IMR-90 (cell line): ENCODE measurements around the gene HMGCLL1. TPM values are rescaled to one million over a fixed set of nuclear protein-coding genes. Genes with fewer than 3 reads are reported as not detected.

Experiments
- ATAC-seq: fragments of 200-7000 bp; cut with Tn5 transposase; 2 replicates; pipeline ENCODE4 v1.9.1; 2020; ENCODE audit warnings: low read depth, mild to moderate bottlenecking, moderate library complexity
- BruUV-seq: library from RNA; stranded (reverse); fragments of 400-500 nt; replicated peaks from 2 replicates; lab custom pipeline; 2021; lab: Mats Ljungman, UMichigan
- CTCF ChIA-PET: fragments of 300-600 bp; formaldehyde crosslinking; extraction: SDS; loops from one replicate; lab custom pipeline; 2021; ENCODE audit warnings: antibody characterized with exemption; lab: Yijun Ruan, JAX
- POLR2A ChIA-PET: fragments of 300-600 bp; sonication (Branson Sonifier 250); formaldehyde crosslinking; loops from one replicate; lab custom pipeline; 2022; ENCODE audit warnings: antibody characterized with exemption; ENCODE audit not compliant: unreplicated experiment; lab: Charles Lee
- DNase-seq: peaks from one replicate; pipeline ENCODE4 v3.0.0; 2013
- H2AFZ ChIP-seq: replicated peaks from 2 replicates; pipeline ENCODE3; 2013; ENCODE audit warnings: low read length, mild to moderate bottlenecking; ENCODE audit not compliant: poor library complexity
- H2AK5ac ChIP-seq: 2 replicates; pipeline ENCODE4 v1.6.1; 2013; ENCODE audit warnings: low read depth, low read length, inconsistent platforms
- H2AK9ac ChIP-seq: replicated peaks from 2 replicates; pipeline ENCODE3; 2013; ENCODE audit warnings: mild to moderate bottlenecking, low read depth, low read length, moderate library complexity; ENCODE audit not compliant: poor library complexity
- H2BK120ac ChIP-seq: 2 replicates; pipeline ENCODE4 v1.6.1; 2013; ENCODE audit warnings: low read depth, low read length, inconsistent platforms
- H2BK15ac ChIP-seq: 3 replicates; pipeline ENCODE4 v1.6.1; 2013; ENCODE audit warnings: low read depth, low read length, inconsistent platforms
- H2BK20ac ChIP-seq: 2 replicates; pipeline ENCODE4 v1.6.1; 2013; ENCODE audit warnings: low read depth, mild to moderate bottlenecking, inconsistent platforms, low read length, moderate library complexity
- H2BK5ac ChIP-seq: 2 replicates; pipeline ENCODE4 v1.6.1; 2013; ENCODE audit warnings: mild to moderate bottlenecking, low read depth, low read length, inconsistent platforms; ENCODE audit not compliant: poor library complexity, severe bottlenecking
- H3K14ac ChIP-seq: replicated peaks from 2 replicates; pipeline ENCODE4 v1.6.1; 2013; ENCODE audit warnings: low read depth, low read length, inconsistent platforms
- H3K18ac ChIP-seq: 2 replicates; pipeline ENCODE4 v1.6.1; 2013; ENCODE audit warnings: low read depth, low read length, control low read depth
- H3K23ac ChIP-seq: 2 replicates; pipeline ENCODE4 v1.6.1; 2013; ENCODE audit warnings: low read depth, low read length, inconsistent platforms
- H3K27ac ChIP-seq: 2 replicates; pipeline ENCODE4 v1.5.1; 2013; ENCODE audit warnings: mild to moderate bottlenecking, control low read depth, low read length; ENCODE audit not compliant: insufficient read depth
- H3K27me3 ChIP-seq: 2 replicates; pipeline ENCODE4 v1.6.1; 2013; ENCODE audit warnings: low read length; ENCODE audit not compliant: control insufficient read depth, insufficient read depth
- H3K36me3 ChIP-seq: 2 replicates; pipeline ENCODE4 v1.6.1; 2013; ENCODE audit warnings: low read length, mixed read lengths; ENCODE audit not compliant: control insufficient read depth, insufficient read depth
- H3K4ac ChIP-seq: 2 replicates; pipeline ENCODE4 v1.6.1; 2013; ENCODE audit warnings: low read depth, low read length, inconsistent platforms
- H3K4me1 ChIP-seq: 2 replicates; pipeline ENCODE4 v1.6.1; 2013; ENCODE audit warnings: low read length, mixed read lengths; ENCODE audit not compliant: control insufficient read depth, insufficient read depth
- H3K4me2 ChIP-seq: 2 replicates; pipeline ENCODE4 v1.6.1; 2013; ENCODE audit warnings: low read depth, mild to moderate bottlenecking, control low read depth, low read length, moderate library complexity
- H3K4me3 ChIP-seq: 2 replicates; pipeline ENCODE4 v1.5.1; 2013; ENCODE audit warnings: low read depth, mild to moderate bottlenecking, control low read depth, low read length, moderate library complexity; ENCODE audit not compliant: insufficient read depth
- H3K56ac ChIP-seq: 2 replicates; pipeline ENCODE4 v1.6.1; 2013; ENCODE audit warnings: low read length, inconsistent platforms; ENCODE audit not compliant: insufficient read depth; ENCODE audit errors: extremely low read depth
- H3K79me1 ChIP-seq, 2 experiments: 2 replicates each; pipeline ENCODE4 v1.6.1; 2013; ENCODE audit warnings: low read length in 2 of 2, inconsistent platforms in 1 of 2, low read depth in 1 of 2
- H3K9ac ChIP-seq: 2 replicates; pipeline ENCODE4 v1.6.1; 2013; ENCODE audit warnings: low read depth, low read length, control low read depth
- H3K9me1 ChIP-seq: 2 replicates; pipeline ENCODE4 v1.6.1; 2013; ENCODE audit warnings: low read length, inconsistent platforms; ENCODE audit not compliant: insufficient read depth
- H3K9me3 ChIP-seq: 2 replicates; pipeline ENCODE4 v1.6.1; 2013; ENCODE audit warnings: low read length; ENCODE audit not compliant: control insufficient read depth, insufficient read depth
- H4K20me1 ChIP-seq: 2 replicates; pipeline ENCODE4 v1.6.1; 2013; ENCODE audit warnings: low read length, inconsistent platforms; ENCODE audit not compliant: insufficient read depth
- H4K5ac ChIP-seq: 2 replicates; pipeline ENCODE4 v1.6.1; 2013; ENCODE audit warnings: mild to moderate bottlenecking, low read depth, low read length, control low read depth
- H4K8ac ChIP-seq, 2 experiments: 2 replicates each; pipeline ENCODE4 v1.6.1; 2013; ENCODE audit warnings: low read depth in 2 of 2, low read length in 2 of 2, control low read depth in 1 of 2, inconsistent platforms in 1 of 2
- H4K91ac ChIP-seq: 2 replicates; pipeline ENCODE4 v1.6.1; 2013; ENCODE audit warnings: low read depth, low read length, inconsistent platforms; ENCODE audit not compliant: insufficient read depth
- BHLHE40 ChIP-seq: fragments of 150-350 bp; IDR thresholded peaks from 2 replicates; pipeline ENCODE4 v1.6.1; 2016; ENCODE audit warnings: mild to moderate bottlenecking, low read depth, low read length
- CEBPB ChIP-seq: IDR thresholded peaks from 2 replicates; pipeline ENCODE4 v1.6.1; 2012; ENCODE audit warnings: low read depth, low read length, improper control_type of control experiment
- CHD1 ChIP-seq: IDR thresholded peaks from 2 replicates; pipeline ENCODE4 v1.6.1; 2012; ENCODE audit warnings: low read depth, low read length, improper control_type of control experiment
- MXI1 ChIP-seq: IDR thresholded peaks from 2 replicates; pipeline ENCODE4 v1.6.1; 2012; ENCODE audit warnings: low read depth, mild to moderate bottlenecking, low read length, moderate library complexity, borderline replicate concordance
- NFE2L2 ChIP-seq: fragments of 150-350 bp; IDR thresholded peaks from 2 replicates; pipeline ENCODE4 v1.6.1; 2016; ENCODE audit warnings: low read depth, mild to moderate bottlenecking, low read length
- RAD21 ChIP-seq: IDR thresholded peaks from 2 replicates; pipeline ENCODE4 v1.6.1; 2012; ENCODE audit warnings: low read length, improper control_type of control experiment
- RCOR1 ChIP-seq: IDR thresholded peaks from 2 replicates; pipeline ENCODE4 v1.6.1; 2012; ENCODE audit warnings: mild to moderate bottlenecking, low read length, improper control_type of control experiment; ENCODE audit not compliant: insufficient replicate concordance
- RFX5 ChIP-seq: IDR thresholded peaks from 2 replicates; pipeline ENCODE4 v1.8.0; 2012; ENCODE audit warnings: low read depth, mild to moderate bottlenecking, low read length, moderate library complexity
- SMC3 ChIP-seq: fragments of 150-350 bp; IDR thresholded peaks from 2 replicates; pipeline ENCODE4 v1.6.1; 2016; ENCODE audit warnings: low read depth, mild to moderate bottlenecking, antibody characterized with exemption, low read length, moderate library complexity
- WGBS, 2 experiments: methylation state at CpG; one replicate each; pipeline versions ENCODE4 v1.1.5 to v1.1.7; 2013; ENCODE audit warnings: missing lambda C conversion rate in 2 of 2; ENCODE audit not compliant: insufficient read length in 1 of 2; ENCODE audit errors: extremely low coverage in 2 of 2; 5-methylcytosine and 5-hydroxymethylcytosine counted together
- dilution Hi-C: fragments of 300-500 bp; cut with HindIII; formaldehyde crosslinking; loops from one replicate; pipeline ENCODE4 v1.14.3; 2018; ENCODE audit warnings: low sequenced_read_pairs; ENCODE audit not compliant: unreplicated experiment
- in situ Hi-C: fragments of 300-500 bp; cut with MboI; formaldehyde crosslinking; loops from 3 replicates; pipeline ENCODE4 v1.14.3; 2019; ENCODE audit warnings: low sequenced_read_pairs, inconsistent platforms, mixed read lengths
- intact Hi-C: fragments of 100-400 bp; cut with micrococcal nuclease; formaldehyde crosslinking; loops from 2 replicates; pipeline ENCODE4 v1.10.0; 2022
- polyA plus RNA-seq, 3 experiments: library from polyadenylated mRNA; depleted of rRNA; stranded (reverse); fragments of >200 nt; gene quantifications; 2 replicates each; pipeline ENCODE4 v1.2.3, GENCODE V29; 2012; ENCODE audit warnings: low replicate concordance in 1 of 3
- total RNA-seq: library from RNA; depleted of rRNA; stranded (reverse); fragments of >200 nt; gene quantifications from 2 replicates; pipeline ENCODE4 v1.2.3, GENCODE V29; 2012
- TF ChIP-seq, protein P1 (sequence below): conservative IDR thresholded peaks from 2 replicates; pipeline ENCODE4 v1.5.1; 2012; ENCODE audit warnings: mild to moderate bottlenecking, low read depth, low read length, improper control_type of control experiment
- TF ChIP-seq, protein P2 (sequence below): fragments of 150-350 bp; IDR thresholded peaks from 2 replicates; pipeline ENCODE4 v1.6.1; 2017; ENCODE audit warnings: mild to moderate bottlenecking, antibody characterized with exemption, low read length, low read depth

The HMGCLL1 gene
- total and polyA plus RNA-seq, 2 of the 4 experiments (the other 2 are of a cell fraction), result 0.03 TPM; not detected in 1

DNA sequence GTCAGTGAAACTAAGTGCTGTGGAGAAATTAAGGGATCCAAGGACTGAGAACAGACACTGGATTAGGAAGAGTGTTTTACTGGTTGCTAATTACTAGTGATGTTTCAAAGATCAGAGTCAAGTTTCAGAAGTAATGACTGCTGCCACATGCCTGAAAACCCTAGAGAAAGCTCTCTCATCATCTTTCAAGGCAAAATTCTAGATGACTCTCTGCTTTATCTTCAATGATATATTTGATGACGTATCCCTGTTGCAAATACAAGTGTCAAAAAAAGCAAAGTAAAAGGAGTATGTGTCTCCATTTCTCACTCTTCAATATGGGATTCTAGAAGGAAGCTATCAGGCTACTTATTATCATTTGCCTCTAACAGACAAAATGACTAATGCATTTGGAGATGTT lies 38.0 kb downstream of the HMGCLL1 start:
- no peaks in the 10 kb centered on the region for H3K9me1 ChIP-seq
- no peak overlapping the region for H2AK9ac ChIP-seq
- no peaks in the 10 kb centered on the region for H3K27me3 ChIP-seq
- no peak for ATAC-seq
- H3K4ac ChIP-seq, result no peak overlapping the region
- H3K14ac ChIP-seq, result no peak overlapping the region
- no peaks in the 10 kb centered on the region for H3K79me1 ChIP-seq
- H4K8ac ChIP-seq, result no peak overlapping the region
- BruUV-seq, result no TSS peak
- H3K36me3 ChIP-seq, result no peaks in the 10 kb centered on the region
- intact Hi-C loops, result no loop called here
- TF ChIP-seq, protein P1, sequence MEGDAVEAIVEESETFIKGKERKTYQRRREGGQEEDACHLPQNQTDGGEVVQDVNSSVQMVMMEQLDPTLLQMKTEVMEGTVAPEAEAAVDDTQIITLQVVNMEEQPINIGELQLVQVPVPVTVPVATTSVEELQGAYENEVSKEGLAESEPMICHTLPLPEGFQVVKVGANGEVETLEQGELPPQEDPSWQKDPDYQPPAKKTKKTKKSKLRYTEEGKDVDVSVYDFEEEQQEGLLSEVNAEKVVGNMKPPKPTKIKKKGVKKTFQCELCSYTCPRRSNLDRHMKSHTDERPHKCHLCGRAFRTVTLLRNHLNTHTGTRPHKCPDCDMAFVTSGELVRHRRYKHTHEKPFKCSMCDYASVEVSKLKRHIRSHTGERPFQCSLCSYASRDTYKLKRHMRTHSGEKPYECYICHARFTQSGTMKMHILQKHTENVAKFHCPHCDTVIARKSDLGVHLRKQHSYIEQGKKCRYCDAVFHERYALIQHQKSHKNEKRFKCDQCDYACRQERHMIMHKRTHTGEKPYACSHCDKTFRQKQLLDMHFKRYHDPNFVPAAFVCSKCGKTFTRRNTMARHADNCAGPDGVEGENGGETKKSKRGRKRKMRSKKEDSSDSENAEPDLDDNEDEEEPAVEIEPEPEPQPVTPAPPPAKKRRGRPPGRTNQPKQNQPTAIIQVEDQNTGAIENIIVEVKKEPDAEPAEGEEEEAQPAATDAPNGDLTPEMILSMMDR, result no peak
- TF ChIP-seq, protein P2, sequence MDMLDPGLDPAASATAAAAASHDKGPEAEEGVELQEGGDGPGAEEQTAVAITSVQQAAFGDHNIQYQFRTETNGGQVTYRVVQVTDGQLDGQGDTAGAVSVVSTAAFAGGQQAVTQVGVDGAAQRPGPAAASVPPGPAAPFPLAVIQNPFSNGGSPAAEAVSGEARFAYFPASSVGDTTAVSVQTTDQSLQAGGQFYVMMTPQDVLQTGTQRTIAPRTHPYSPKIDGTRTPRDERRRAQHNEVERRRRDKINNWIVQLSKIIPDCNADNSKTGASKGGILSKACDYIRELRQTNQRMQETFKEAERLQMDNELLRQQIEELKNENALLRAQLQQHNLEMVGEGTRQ, result no peak
- no peak for TF ChIP-seq NFE2L2
- TF ChIP-seq RCOR1, result no peak
- TF ChIP-seq MXI1, result no peak
- no peak for TF ChIP-seq BHLHE40
- TF ChIP-seq RFX5, result no peak
- no peak for TF ChIP-seq CEBPB
- TF ChIP-seq SMC3, result no peak
- no peak for TF ChIP-seq RAD21
- TF ChIP-seq CHD1, result no peak
- H2AFZ ChIP-seq, result no peak overlapping the region
- no peak overlapping the region for H3K4me3 ChIP-seq
- WGBS, 2 experiments, result no CpG with 5 or more reads among the region's 1 CpG
- ChIA-PET POLR2A (no interaction called here), CTCF (no interaction called here)
- no peak overlapping the region for H3K18ac ChIP-seq
- no peak overlapping the region for H2BK15ac ChIP-seq
- H4K20me1 ChIP-seq, result no peaks in the 10 kb centered on the region
- no peak overlapping the region for H3K27ac ChIP-seq
- no peak overlapping the region for H4K5ac ChIP-seq
- no peaks in the 10 kb centered on the region for H3K9me3 ChIP-seq
- no peak for DNase-seq
- no peak overlapping the region for H2BK20ac ChIP-seq
- no peaks in the 10 kb centered on the region for H3K4me1 ChIP-seq
- no peak overlapping the region for H2AK5ac ChIP-seq
- H3K56ac ChIP-seq, result no peak overlapping the region
- H4K91ac ChIP-seq, result no peak overlapping the region
- in situ Hi-C loops, result no loop called here
- H3K9ac ChIP-seq, result no peak overlapping the region
- H3K23ac ChIP-seq, result no peak overlapping the region
- no peak overlapping the region for H2BK5ac ChIP-seq
- dilution Hi-C loops, result no loop called here
- H2BK120ac ChIP-seq, result no peak overlapping the region
- no peak overlapping the region for H3K4me2 ChIP-seq
